ENCODE results near the gene SLC37A2.

- TF ChIP-seq YY1 (IDR thresholded peaks at IDR 0.05; ENCODE audit: low read depth), result no peak
- no peak for TF ChIP-seq MAX (IDR thresholded peaks at IDR 0.05)
- TF ChIP-seq RAD21 (IDR thresholded peaks at IDR 0.05; ENCODE audit: low read depth), result no peak
- no peak for TF ChIP-seq EP300 (IDR thresholded peaks at IDR 0.05; ENCODE audit: borderline replicate concordance)
- no peak for TF ChIP-seq EGR1 (IDR thresholded peaks at IDR 0.05)
- TF ChIP-seq TAF1 (IDR thresholded peaks at IDR 0.05; ENCODE audit: low read depth), result no peak
- no peak for TF ChIP-seq FOXM1 (IDR thresholded peaks at IDR 0.05; ENCODE audit: borderline replicate concordance, low read depth)
- no peak for TF ChIP-seq REST (IDR thresholded peaks at IDR 0.05; ENCODE audit: low read depth)
- no peak for TF ChIP-seq NFIC (IDR thresholded peaks at IDR 0.05)
Measured at GRCh38 chr11:125084057-125084416, 20.9 kb downstream of the SLC37A2 start.

All from Ishikawa (cell line).